Measurements from ENCODE around the gene ADCY9.
A peak's percentile ranks its signal among the peaks of the same experiment; 100 is the strongest.

ADCY9 gene

GRCh38 chr16:3979070-3979469 is 137.2 kb downstream of the ADCY9 start:
- no peak overlapping the region for H3K27ac Mint-ChIP-seq
- no peak overlapping the region for H3K4me3 Mint-ChIP-seq
- H3K36me3 Mint-ChIP-seq (ENCODE audit: low read depth), result peaks cover 2% of the 10 kb centered on the region

GRCh38 chr16:3977376-3977775 is 138.9 kb downstream of the ADCY9 start:
- H3K27ac Mint-ChIP-seq, result no peak overlapping the region
- no peak for DNase-seq (ENCODE audit: low spot score)
- peaks cover 2% of the 10 kb centered on the region for H3K36me3 Mint-ChIP-seq (ENCODE audit: low read depth)
- H3K4me1 Mint-ChIP-seq (ENCODE audit: low read depth), result no peaks in the 10 kb centered on the region
- H3K27me3 Mint-ChIP-seq (ENCODE audit: low read depth), result no peaks in the 10 kb centered on the region
- no peaks in the 10 kb centered on the region for H3K9me3 Mint-ChIP-seq
- H3K4me3 Mint-ChIP-seq, result no peak overlapping the region

More at GRCh38 chr16:3979070-3979469, 137.2 kb downstream of the ADCY9 start:
- Mint-ChIP-seq H3K9me3 (no peaks in the 10 kb centered on the region), H3K4me1 (ENCODE audit: low read depth) (no peaks in the 10 kb centered on the region), H3K27me3 (ENCODE audit: low read depth) (no peaks in the 10 kb centered on the region)
- DNase-seq (ENCODE audit: low spot score), result no peak

- H3K4me3 Mint-ChIP-seq, result no peak overlapping the region
- H3K4me1 Mint-ChIP-seq (ENCODE audit: low read depth), result no peaks in the 10 kb centered on the region
- DNase-seq (ENCODE audit: low spot score), result no peak
These were observed 141.5 kb downstream of the ADCY9 start for GRCh38 chr16:3974751-3975150.

GRCh38 chr16:3971706-3972105 is 144.5 kb downstream of the ADCY9 start:
- Mint-ChIP-seq H3K9me3 (no peaks in the 10 kb centered on the region), H3K27me3 (ENCODE audit: low read depth) (no peaks in the 10 kb centered on the region), H3K4me1 (ENCODE audit: low read depth) (no peaks in the 10 kb centered on the region), H3K4me3 (no peak overlapping the region), H3K27ac (no peak overlapping the region), H3K36me3 (ENCODE audit: low read depth) (peaks cover 2% of the 10 kb centered on the region)
- no peak for DNase-seq (ENCODE audit: low spot score)

More at GRCh38 chr16:3974751-3975150, 141.5 kb downstream of the ADCY9 start:
- no peaks in the 10 kb centered on the region for H3K9me3 Mint-ChIP-seq
- no peaks in the 10 kb centered on the region for H3K27me3 Mint-ChIP-seq (ENCODE audit: low read depth)
- no peak overlapping the region for H3K27ac Mint-ChIP-seq
- H3K36me3 Mint-ChIP-seq (ENCODE audit: low read depth), result peaks cover 2% of the 10 kb centered on the region

GRCh38 chr16:3971261-3971660 is 145.0 kb downstream of the ADCY9 start:
- Mint-ChIP-seq H3K36me3 (ENCODE audit: low read depth) (peaks cover 2% of the 10 kb centered on the region), H3K4me1 (ENCODE audit: low read depth) (no peaks in the 10 kb centered on the region), H3K9me3 (no peaks in the 10 kb centered on the region), H3K27me3 (ENCODE audit: low read depth) (no peaks in the 10 kb centered on the region), H3K27ac (no peak overlapping the region), H3K4me3 (no peak overlapping the region)
- DNase-seq (ENCODE audit: low spot score), result no peak

DNA sequence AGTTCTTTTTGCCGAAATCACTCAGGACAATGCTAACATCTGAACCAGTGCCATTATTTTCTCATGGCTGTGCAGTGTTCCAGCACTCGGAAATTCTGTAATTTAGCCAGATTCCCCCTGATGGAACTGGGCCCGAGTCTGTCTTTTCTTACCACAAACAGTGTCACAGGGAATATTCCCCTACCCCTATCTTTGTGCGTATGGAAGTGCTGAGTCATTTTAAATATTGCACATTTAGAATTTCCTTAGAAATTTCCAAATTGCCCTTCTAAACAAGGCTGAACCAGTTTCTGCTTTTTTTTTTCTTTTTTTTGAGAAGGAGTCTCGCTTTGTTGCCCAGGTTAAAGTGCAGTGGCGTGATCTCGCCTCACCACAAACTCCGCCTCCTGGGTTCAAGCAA is 147.7 kb downstream of the ADCY9 start:
- no peak overlapping the region for H3K27ac Mint-ChIP-seq
- no peaks in the 10 kb centered on the region for H3K4me1 Mint-ChIP-seq (ENCODE audit: low read depth)
- H3K4me3 Mint-ChIP-seq, result no peak overlapping the region
- H3K36me3 Mint-ChIP-seq (ENCODE audit: low read depth), result no peaks in the 10 kb centered on the region
- no peaks in the 10 kb centered on the region for H3K9me3 Mint-ChIP-seq
- no peak for DNase-seq (ENCODE audit: low spot score)
- H3K27me3 Mint-ChIP-seq (ENCODE audit: low read depth), result no peaks in the 10 kb centered on the region

GRCh38 chr16:3966681-3967080 is 149.6 kb downstream of the ADCY9 start:
- Mint-ChIP-seq H3K27ac (peak overlapping the region; percentile 26), H3K9me3 (no peaks in the 10 kb centered on the region), H3K4me1 (ENCODE audit: low read depth) (peaks cover 11% of the 10 kb centered on the region), H3K27me3 (ENCODE audit: low read depth) (no peaks in the 10 kb centered on the region), H3K4me3 (no peak overlapping the region), H3K36me3 (ENCODE audit: low read depth) (peaks cover 3% of the 10 kb centered on the region)
- no peak for DNase-seq (ENCODE audit: low spot score)

GRCh38 chr16:3965781-3966582 is 150.3 kb downstream of the ADCY9 start:
- Mint-ChIP-seq H3K4me3 (no peak overlapping the region), H3K4me1 (ENCODE audit: low read depth) (peaks cover 11% of the 10 kb centered on the region), H3K9me3 (no peaks in the 10 kb centered on the region), H3K36me3 (ENCODE audit: low read depth) (peaks cover 3% of the 10 kb centered on the region), H3K27me3 (ENCODE audit: low read depth) (no peaks in the 10 kb centered on the region), H3K27ac (peak overlapping the region; percentile 26)
- DNase-seq (ENCODE audit: low spot score), result no peak

GRCh38 chr16:3965306-3965705 is 150.9 kb downstream of the ADCY9 start:
- Mint-ChIP-seq H3K27me3 (ENCODE audit: low read depth) (peaks cover 2% of the 10 kb centered on the region), H3K27ac (no peak overlapping the region), H3K4me3 (no peak overlapping the region), H3K36me3 (ENCODE audit: low read depth) (peaks cover 3% of the 10 kb centered on the region), H3K4me1 (ENCODE audit: low read depth) (peaks cover 17% of the 10 kb centered on the region), H3K9me3 (no peaks in the 10 kb centered on the region)
- DNase-seq (ENCODE audit: low spot score), result no peak

DNA sequence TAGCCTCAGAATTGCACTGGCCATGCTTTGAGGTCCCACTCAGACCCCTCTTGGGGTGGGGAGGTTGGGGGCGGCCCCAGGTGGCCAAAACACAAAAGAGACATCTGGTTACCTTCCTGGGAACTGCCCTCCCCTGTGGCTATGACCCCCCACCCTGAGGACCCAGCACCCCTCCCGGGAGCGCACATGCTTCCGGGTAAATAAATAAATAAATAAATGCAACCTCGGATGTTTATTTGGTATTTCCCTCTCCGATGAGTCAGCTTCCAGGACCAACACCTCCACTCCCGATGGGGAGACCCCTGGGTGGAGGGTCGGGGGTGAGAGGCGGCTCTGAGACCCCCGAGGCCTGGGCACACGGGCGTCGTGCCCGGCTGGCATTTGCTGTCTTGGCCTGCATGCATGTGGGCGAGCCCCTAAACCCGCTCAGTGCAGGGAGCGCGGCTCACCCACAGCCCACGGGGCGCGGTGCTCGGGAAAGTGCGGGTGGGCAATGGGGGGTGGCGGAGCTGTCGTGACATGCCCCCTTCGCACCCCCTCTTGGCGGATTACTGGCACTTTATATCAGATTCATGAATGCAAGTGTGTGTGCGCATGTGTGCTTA is 151.5 kb downstream of the ADCY9 start:
- Mint-ChIP-seq H3K27me3 (ENCODE audit: low read depth) (peaks cover 2% of the 10 kb centered on the region), H3K9me3 (no peaks in the 10 kb centered on the region), H3K36me3 (ENCODE audit: low read depth) (peaks cover 3% of the 10 kb centered on the region), H3K4me1 (ENCODE audit: low read depth) (peaks cover 17% of the 10 kb centered on the region), H3K4me3 (no peak overlapping the region), H3K27ac (no peak overlapping the region)
- no peak for DNase-seq (ENCODE audit: low spot score)

GRCh38 chr16:3963886-3964685 is 152.2 kb downstream of the ADCY9 start:
- Mint-ChIP-seq H3K9me3 (no peaks in the 10 kb centered on the region), H3K4me3 (no peak overlapping the region), H3K36me3 (ENCODE audit: low read depth) (peaks cover 3% of the 10 kb centered on the region), H3K27ac (no peak overlapping the region), H3K4me1 (ENCODE audit: low read depth) (peaks cover 17% of the 10 kb centered on the region), H3K27me3 (ENCODE audit: low read depth) (peaks cover 2% of the 10 kb centered on the region)
- DNase-seq (ENCODE audit: low spot score), result no peak

- Mint-ChIP-seq H3K36me3 (ENCODE audit: low read depth) (peaks cover 3% of the 10 kb centered on the region), H3K9me3 (no peaks in the 10 kb centered on the region), H3K4me3 (no peak overlapping the region), H3K27ac (no peak overlapping the region), H3K4me1 (ENCODE audit: low read depth) (peaks cover 17% of the 10 kb centered on the region), H3K27me3 (ENCODE audit: low read depth) (peaks cover 4% of the 10 kb centered on the region)
- DNase-seq (ENCODE audit: low spot score), result no peak
These were observed 153.0 kb downstream of the ADCY9 start for GRCh38 chr16:3963203-3963602.

DNA sequence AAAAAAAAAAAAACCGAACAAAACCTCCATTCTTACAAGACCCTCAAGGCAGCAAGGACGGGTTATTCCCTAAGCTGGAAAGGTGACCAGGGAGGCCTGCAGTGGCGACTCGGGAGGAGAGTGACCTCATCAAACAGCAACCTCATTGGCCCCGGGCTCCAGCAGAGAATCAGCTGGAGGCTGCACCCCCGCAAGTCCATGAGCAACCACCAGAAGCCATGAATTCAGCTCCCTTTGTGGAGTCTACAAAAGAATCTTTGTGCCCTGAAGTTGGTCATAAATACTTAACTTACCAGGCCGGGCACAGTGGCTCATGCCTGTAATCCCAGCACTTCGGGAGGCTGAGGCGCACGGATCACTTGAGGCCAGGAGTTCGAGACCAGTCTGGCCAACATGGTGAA is 154.8 kb downstream of the ADCY9 start:
- no peak overlapping the region for H3K27ac Mint-ChIP-seq
- no peak overlapping the region for H3K4me3 Mint-ChIP-seq
- H3K4me1 Mint-ChIP-seq (ENCODE audit: low read depth), result peaks cover 17% of the 10 kb centered on the region
- H3K9me3 Mint-ChIP-seq, result no peaks in the 10 kb centered on the region
- H3K27me3 Mint-ChIP-seq (ENCODE audit: low read depth), result peaks cover 11% of the 10 kb centered on the region
- DNase-seq (ENCODE audit: low spot score), result no peak
- peaks cover 3% of the 10 kb centered on the region for H3K36me3 Mint-ChIP-seq (ENCODE audit: low read depth)
